Coronary artery (tissue), 2 donors: ENCODE measurements around the gene ODC1.

ENCODE experiments used
- DNase-seq: peaks from one replicate; pipeline ENCODE4 v3.0.0-alpha.2; 2017; ENCODE audit warnings: low spot score
- H3K27ac ChIP-seq, 2 donors: fragments of 200-600 bp; sonication (generic); one replicate each; pipeline ENCODE4 v1.5.1; 2016 to 2019
- H3K4me3 ChIP-seq: fragments of 200-600 bp; sonication (generic); 2 replicates; pipeline ENCODE4 v1.5.1; 2016; ENCODE audit warnings: mild to moderate bottlenecking, moderate library complexity
- TF ChIP-seq, protein P1 (sequence below): fragments of 200-600 bp; sonication (generic); IDR thresholded peaks from one replicate; pipeline ENCODE4 v1.5.1; 2019; ENCODE audit warnings: antibody characterized with exemption

The ODC1 gene

DNA sequence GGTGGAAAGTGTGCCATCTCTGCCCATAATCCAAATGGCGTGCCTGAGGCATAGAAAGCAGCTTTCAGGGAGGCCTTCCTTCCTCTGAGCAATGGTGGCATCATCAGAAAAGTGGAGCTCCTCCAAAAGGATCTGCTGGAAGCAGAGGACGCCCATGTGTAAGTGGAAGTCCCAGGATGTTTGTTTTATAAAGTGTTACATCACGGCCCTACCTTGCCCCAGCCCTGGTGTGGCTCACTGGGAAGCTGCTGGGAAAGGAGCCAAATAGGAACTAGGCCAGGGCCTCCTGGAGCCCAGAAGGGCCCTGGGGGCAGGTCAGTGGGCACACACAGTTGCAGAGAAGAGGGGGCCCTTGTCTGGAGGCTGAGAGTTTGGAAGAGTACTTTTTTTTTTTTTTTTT lies 4.2 kb upstream of the ODC1 start:
- Histone ChIP-seq H3K27ac (no peak overlapping the region), H3K4me3 (no peak overlapping the region)
- TF ChIP-seq, protein P1, sequence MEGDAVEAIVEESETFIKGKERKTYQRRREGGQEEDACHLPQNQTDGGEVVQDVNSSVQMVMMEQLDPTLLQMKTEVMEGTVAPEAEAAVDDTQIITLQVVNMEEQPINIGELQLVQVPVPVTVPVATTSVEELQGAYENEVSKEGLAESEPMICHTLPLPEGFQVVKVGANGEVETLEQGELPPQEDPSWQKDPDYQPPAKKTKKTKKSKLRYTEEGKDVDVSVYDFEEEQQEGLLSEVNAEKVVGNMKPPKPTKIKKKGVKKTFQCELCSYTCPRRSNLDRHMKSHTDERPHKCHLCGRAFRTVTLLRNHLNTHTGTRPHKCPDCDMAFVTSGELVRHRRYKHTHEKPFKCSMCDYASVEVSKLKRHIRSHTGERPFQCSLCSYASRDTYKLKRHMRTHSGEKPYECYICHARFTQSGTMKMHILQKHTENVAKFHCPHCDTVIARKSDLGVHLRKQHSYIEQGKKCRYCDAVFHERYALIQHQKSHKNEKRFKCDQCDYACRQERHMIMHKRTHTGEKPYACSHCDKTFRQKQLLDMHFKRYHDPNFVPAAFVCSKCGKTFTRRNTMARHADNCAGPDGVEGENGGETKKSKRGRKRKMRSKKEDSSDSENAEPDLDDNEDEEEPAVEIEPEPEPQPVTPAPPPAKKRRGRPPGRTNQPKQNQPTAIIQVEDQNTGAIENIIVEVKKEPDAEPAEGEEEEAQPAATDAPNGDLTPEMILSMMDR = no peak
- DNase-seq = no peak

DNA sequence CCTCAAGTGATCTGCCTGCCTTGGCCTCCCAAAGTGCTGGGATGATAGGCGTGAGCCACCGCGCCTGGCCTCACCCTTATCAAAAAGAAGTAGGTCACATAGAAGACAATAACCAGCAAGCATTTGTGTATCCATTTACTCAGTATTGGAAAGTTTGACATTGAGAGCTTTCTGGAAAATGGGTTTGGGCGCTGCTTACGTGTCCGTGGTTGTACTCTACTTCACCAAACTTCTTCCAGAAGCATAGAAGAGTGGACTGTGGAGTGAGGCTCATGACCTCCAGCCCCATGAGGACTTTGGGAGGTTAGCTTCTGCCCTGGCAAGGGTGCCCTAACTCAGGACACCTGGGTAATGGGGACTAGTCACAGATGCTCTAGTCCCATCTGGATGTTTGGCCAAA lies 3.7 kb upstream of the ODC1 start:
- Histone ChIP-seq H3K4me3 (no peak overlapping the region), H3K27ac (no peak overlapping the region)
- TF ChIP-seq, protein P1 = no peak
- DNase-seq = no peak

DNA sequence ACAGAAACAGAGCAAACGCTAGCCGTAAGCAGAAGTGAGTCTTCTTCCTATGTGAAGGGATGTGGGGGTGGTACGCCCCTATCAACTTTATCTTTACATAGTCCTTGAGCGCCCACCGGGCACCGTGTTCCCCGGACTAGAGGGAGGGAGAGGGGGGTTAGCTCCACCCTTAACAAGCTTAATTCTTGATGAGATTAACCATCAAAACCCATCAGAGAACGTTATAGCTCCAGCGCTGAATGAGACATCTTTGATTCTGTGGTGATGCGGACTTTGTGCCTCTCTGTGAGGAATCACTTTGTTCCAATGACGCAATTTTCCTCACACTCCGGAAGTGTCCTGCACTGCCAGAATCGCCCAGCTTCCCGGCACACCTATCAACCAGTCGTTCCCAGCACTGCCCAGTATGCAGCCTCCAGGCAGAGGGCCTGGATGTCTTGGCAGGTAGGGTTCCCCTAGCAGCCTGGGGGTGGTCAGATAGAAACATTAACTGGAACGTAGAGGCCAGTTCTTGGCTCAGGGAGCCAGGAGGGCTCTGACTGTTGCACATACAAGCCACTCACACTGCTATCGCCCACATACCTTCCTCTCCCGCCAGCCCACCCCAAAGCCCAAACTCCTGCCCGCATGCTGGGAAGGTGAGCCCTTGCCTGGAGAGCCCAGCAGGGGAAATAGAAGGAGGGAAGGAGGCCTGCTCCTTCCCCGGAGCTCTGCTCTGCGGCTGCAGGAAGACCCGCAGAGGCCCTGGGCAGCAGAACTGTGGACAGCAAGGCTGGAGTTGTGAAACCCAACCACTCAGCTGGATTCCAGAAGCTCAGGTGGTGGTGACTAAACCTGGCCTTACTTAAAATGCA lies 1.9 kb upstream of the ODC1 start:
- peak overlapping the region; percentile 87 for H3K4me3 ChIP-seq
- TF ChIP-seq, protein P1 = no peak
- H3K27ac ChIP-seq = no peak overlapping the region
- DNase-seq = no peak

DNA sequence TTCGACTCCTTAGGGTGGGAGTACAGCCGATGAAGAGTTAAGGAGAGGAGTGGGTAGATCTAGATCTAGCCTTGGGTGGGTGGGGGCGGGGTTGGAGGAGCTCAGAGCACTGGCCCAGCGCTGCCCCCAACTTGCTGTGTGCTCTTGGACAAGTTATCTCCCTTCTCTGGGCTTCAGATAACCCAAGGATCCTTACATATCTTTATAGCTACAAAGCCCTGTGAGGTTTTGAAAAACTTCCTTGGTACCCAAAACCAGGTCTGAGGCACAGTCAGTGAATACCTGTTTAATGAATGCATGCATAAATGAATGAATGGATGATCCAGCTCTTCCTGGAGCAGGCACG lies 1.3 kb upstream of the ODC1 start:
- H3K4me3 ChIP-seq = peak overlapping the region; percentile 87
- no peak for DNase-seq
- TF ChIP-seq, protein P1 = no peak
- H3K27ac ChIP-seq = no peak overlapping the region

DNA sequence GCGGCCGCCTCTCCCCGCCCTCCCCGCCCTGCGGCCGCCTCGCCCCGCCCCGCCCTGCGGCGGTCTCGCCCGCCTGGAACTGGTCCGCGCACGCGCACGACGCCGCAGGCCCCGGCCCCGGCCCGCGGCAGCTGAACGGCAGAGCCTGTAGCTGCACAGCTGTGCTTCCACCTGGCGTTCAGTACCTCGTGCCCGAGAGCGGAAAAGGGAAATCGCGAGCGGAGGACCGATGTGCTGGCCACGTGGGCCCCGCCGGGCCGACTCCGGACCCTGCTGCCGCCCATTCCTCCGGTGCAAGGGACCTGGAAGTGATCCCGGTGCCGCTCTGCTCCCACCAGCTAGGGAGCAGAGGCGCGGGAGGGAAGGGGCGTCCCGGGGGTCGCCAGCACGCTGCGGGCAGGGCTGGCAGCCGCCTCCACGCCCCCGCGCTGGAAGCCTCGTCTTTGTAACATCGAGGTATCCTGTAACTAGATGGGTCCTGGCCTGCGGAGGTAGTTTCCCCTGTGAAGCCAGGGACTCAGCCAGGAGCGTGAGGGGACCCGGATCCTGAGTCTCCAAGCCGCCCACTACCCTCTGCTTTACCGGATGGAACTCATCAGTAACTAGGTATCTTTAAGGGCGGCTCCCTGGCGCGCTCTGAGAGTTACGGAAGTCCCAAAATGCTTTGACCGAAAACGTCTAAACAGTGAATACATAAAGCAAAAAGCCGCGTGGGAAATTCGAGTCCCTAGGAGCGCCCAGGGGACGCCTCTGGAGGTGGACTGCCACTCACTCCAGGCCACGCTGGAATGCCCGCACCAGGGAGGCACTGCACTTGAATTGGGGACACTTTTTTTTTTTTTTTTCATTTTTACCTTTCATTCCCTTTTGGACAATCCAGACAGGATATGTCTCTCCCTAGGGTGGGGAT lies 704 bp upstream of the ODC1 start:
- Histone ChIP-seq H3K4me3 (peak overlapping the region; percentile 87), H3K27ac (peak overlapping the region; percentile 93 to 98)
- TF ChIP-seq, protein P1 = no peak
- DNase-seq = peak; percentile 93

DNA sequence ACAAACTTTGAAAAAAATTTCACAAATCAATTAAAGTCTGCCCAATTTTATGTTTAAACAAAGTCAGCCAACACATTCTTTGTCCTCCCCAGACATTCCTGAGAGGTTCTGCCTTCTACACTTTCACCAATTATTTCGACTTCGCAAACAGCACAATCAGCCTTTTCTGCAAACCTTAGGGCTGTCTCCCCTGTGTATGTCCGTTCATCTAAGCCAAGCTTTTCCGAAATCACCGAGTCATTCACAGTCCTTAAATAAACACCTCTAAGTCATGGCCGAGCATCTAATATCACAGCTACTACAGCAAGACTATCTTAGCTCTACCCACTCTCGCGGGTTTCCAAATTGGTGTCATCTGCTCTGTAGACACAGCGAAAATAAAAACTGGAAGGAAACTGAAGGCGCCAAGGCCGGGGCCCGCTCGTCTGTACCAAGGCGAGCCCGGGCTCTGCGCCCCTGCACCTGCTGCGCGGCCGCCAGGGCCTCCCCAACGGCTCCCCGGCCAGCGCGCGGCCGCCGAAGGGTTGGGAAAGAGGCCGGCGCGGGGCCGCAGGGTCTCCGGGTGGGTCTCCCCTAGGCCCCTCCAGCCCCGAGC lies 730 bp downstream of the ODC1 start:
- H3K4me3 ChIP-seq = peak overlapping the region; percentile 87
- TF ChIP-seq, protein P1 = no peak
- no peak for DNase-seq
- H3K27ac ChIP-seq = peak overlapping the region; percentile 85 to 98
